Psoas muscle (tissue), 8 donors: ENCODE data around the gene CRKL. TPM values are rescaled to one million over a fixed set of nuclear protein-coding genes. Genes with fewer than 3 reads are reported as not detected.

Source experiments
- ATAC-seq, 4 donors: fragments of 200-7000 bp; cut with Tn5 transposase; one replicate each; pipeline ENCODE4 v1.9.1; 2020; ENCODE audit warnings: moderate library complexity in 3 of 4, mild to moderate bottlenecking in 2 of 4
- DNase-seq, 2 donors: peaks; one replicate each; pipeline ENCODE4 v3.0.0-alpha.2; 2020
- H3K27ac ChIP-seq: fragments of 200-600 bp; one replicate; pipeline ENCODE4 v1.8.0; 2022
- H3K27me3 ChIP-seq, 3 donors: fragments of 200-600 bp in 1 of 3; one replicate each; pipeline versions ENCODE4 v1.6.1 to v1.8.0; 2013 to 2022; ENCODE audit warnings: low read length in 2 of 3, mild to moderate bottlenecking in 2 of 3, moderate library complexity in 1 of 3; ENCODE audit not compliant: insufficient read depth in 3 of 3
- H3K36me3 ChIP-seq, 2 donors: fragments of 200-600 bp in 1 of 2; one replicate each; pipeline versions ENCODE4 v1.6.1 to v1.8.0; 2013 to 2022; ENCODE audit warnings: low read depth in 1 of 2, mild to moderate bottlenecking in 1 of 2, moderate library complexity in 1 of 2; ENCODE audit not compliant: insufficient read depth in 1 of 2
- H3K4me1 ChIP-seq: fragments of 200-600 bp; one replicate; pipeline ENCODE4 v1.8.0; 2022
- H3K4me3 ChIP-seq: fragments of 200-600 bp; one replicate; pipeline ENCODE4 v1.8.0; 2022; ENCODE audit warnings: mild to moderate bottlenecking
- H3K9me3 ChIP-seq: fragments of 200-600 bp; one replicate; pipeline ENCODE4 v1.8.0; 2022
- CTCF ChIP-seq: fragments of 200-600 bp; IDR thresholded peaks from one replicate; pipeline ENCODE4 v1.8.0; 2022; ENCODE audit warnings: antibody characterized with exemption
- WGBS, 3 donors: extraction: QIAGEN DNeasy Blood & Tissue Kit; methylation state at CpG; one replicate each; pipeline versions ENCODE4 v1.1.6 to v1.1.7; 2013; 5-methylcytosine and 5-hydroxymethylcytosine counted together
- intact Hi-C, 2 donors: fragments of 100-400 bp; cut with DNase I; formaldehyde crosslinking; loops; one replicate each; pipeline versions ENCODE4 v1.11.0 to v1.14.2; 2022
- long read RNA-seq, 2 donors: library from polyadenylated mRNA; unstranded; transcript quantifications; one replicate each; pipeline ENCODE4 v2.0.0, GENCODE V29; 2021
- polyA plus RNA-seq, 3 donors: library from polyadenylated mRNA; stranded (reverse); fragments of 200-250 nt; gene quantifications; one replicate each; pipeline ENCODE4 v1.2.3, GENCODE V29; 2013
- total RNA-seq, 4 donors: library from RNA; stranded (reverse); fragmentation: NEBNext Ultra II Directional in 2 of 4; extraction: Animal tissue kit (Norgen Biotek cat#: 25700) in 2 of 4; gene quantifications; one replicate each; pipeline versions ENCODE4 v1.2.1 to v1.2.4, GENCODE V29; 2021 to 2023
- donor health status: healthy with polysubstance abuse.
- donor health status: DM: no; HTN: no; CAD: no; lungs with moderate emphysema.
- donor health status: Bipolar disorder and iron deficiency.
- donor health status: healthy.
- donor health status: DM: yes; HTN: yes; CAD: no.
- donor health status: DM: no; HTN: no; CAD: no.
- donor health status: DM: no; HTN: no; CAD: no.
- donor health status: DM: yes; HTN: yes; CAD: no.

Gene CRKL, protein sequence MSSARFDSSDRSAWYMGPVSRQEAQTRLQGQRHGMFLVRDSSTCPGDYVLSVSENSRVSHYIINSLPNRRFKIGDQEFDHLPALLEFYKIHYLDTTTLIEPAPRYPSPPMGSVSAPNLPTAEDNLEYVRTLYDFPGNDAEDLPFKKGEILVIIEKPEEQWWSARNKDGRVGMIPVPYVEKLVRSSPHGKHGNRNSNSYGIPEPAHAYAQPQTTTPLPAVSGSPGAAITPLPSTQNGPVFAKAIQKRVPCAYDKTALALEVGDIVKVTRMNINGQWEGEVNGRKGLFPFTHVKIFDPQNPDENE
- 10 to 100 TPM; 66.0 to 81.0 (median 73.4) TPM for total RNA-seq
- polyA plus RNA-seq = 10 to 100 TPM; 29.7 to 94.7 (median 49.8) TPM
- long read RNA-seq, donor 1, full-length matches to known transcripts = 30 of 48 reads
- long read RNA-seq, donor 1, partial matches to known transcripts = 15 of 48 reads
- long read RNA-seq, donor 1, other reads (novel, unspliced or antisense) = 3 of 48 reads
- long read RNA-seq, donor 2, full-length matches to known transcripts = 60 of 88 reads
- long read RNA-seq, donor 2, partial matches to known transcripts = 10 of 88 reads
- long read RNA-seq, donor 2, other reads (novel, unspliced or antisense) = 18 of 88 reads

DNA sequence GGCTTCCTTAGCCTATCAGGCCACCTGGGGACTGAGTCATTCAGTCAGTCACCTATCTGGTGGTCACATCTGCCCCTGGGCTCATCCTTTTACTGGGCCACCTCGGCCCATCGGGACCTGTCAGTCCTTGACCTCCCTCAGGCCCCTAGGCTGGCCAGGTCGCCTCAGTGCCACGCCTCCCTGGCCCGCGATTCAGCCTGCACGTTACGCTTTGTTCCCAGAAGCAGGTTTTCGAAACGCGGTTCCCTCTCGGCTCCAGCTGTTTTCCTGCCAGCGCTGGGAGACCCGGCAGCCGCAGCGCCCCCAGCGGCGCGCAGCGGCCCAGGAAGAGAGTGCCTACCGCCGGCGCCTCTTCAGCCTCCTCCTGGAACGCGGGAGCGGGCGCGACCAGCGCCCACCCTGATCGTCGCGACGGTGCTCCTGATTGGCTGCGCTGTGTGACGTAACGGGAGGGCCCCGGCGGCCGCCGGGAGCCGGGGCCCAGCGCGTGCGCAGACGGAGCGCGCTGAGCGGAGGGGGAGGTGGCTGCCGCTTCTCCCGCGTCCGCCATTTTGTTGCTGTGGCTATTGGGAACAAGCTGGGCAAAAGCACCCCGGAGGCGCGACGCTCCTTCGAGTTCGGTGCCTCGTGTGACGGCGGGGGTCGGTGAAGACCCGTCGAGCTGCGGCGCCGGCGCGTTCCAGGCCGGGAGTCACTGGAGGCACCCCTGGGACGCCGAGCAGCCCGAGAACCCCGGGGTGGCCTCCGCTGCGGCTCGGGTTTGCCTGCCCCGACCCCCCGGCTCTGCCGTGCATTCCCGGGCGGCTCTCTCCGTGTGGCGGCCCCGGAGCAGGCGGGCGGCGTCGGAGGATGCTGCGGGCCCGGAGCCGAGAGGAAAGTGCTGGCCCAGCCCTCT lies at the start of gene CRKL:
Gene CRKL, plus strand, starts transcription at position 492 of the 895 bp plus-strand sequence. CDS start 528 bp downstream, outside the sequence.
- H3K9me3 ChIP-seq = no peaks in the 10 kb centered on the region
- DNase-seq (peak; percentile 97 to 99), ATAC-seq (peak; percentile 97 to 99 (median 98))
- peaks cover 23% of the 10 kb centered on the region for H3K4me1 ChIP-seq
- H3K4me3 ChIP-seq = peak within 1 kb of the TSS; percentile 100
- WGBS, 3 donors = 0% methylated on average over 67 to 92 of the region's 92 CpGs
- intact Hi-C loops = loop anchor here in 1 of 2 donors (5.0 kb wide), 1 partner anchor 35 kb away; no protein-coding TSS in a partner anchor
- H3K27ac ChIP-seq = peak within 1 kb of the TSS; percentile 99
- H3K36me3 ChIP-seq = no peaks in the 10 kb centered on the region
- no peaks in the 10 kb centered on the region for H3K27me3 ChIP-seq
- TF ChIP-seq CTCF = peak; percentile 88

GRCh38 chr22:20868025-20868962 lies 48.9 kb upstream of the CRKL start:
- H3K36me3 ChIP-seq = peaks cover 0 to 49% of the 10 kb centered on the region in 2 donors
- ATAC-seq (no peak), DNase-seq (no peak)
- no peak overlapping the region for H3K4me3 ChIP-seq
- H3K9me3 ChIP-seq = no peaks in the 10 kb centered on the region
- no peak for TF ChIP-seq CTCF
- H3K27me3 ChIP-seq = no peaks in the 10 kb centered on the region
- intact Hi-C loops = loop anchor here in 1 of 2 donors (10.0 kb wide), 1 partner anchor 77 kb away; no protein-coding TSS in a partner anchor
- 74 to 77% (median 74%) methylated on average over 7 of the region's 7 CpGs for WGBS, 3 donors
- peaks cover 6% of the 10 kb centered on the region for H3K4me1 ChIP-seq
- peak overlapping the region; percentile 67 for H3K27ac ChIP-seq

GRCh38 chr22:20869234-20869633 lies 48.0 kb upstream of the CRKL start:
- ATAC-seq (no peak), DNase-seq (no peak)
- H3K27me3 ChIP-seq = no peaks in the 10 kb centered on the region
- WGBS, 3 donors = 93 to 98% (median 97%) methylated on average over 2 of the region's 2 CpGs
- H3K4me3 ChIP-seq = no peak overlapping the region
- peaks cover 6% of the 10 kb centered on the region for H3K4me1 ChIP-seq
- H3K9me3 ChIP-seq = no peaks in the 10 kb centered on the region
- intact Hi-C loops = loop anchor here in 1 of 2 donors (10.0 kb wide), 1 partner anchor 76 kb away; no protein-coding TSS in a partner anchor
- H3K27ac ChIP-seq = no peak overlapping the region
- peaks cover 0 to 47% of the 10 kb centered on the region in 2 donors for H3K36me3 ChIP-seq
- no peak for TF ChIP-seq CTCF

GRCh38 chr22:20873214-20873613 lies 44.0 kb upstream of the CRKL start:
- TF ChIP-seq CTCF = no peak
- DNase-seq (no peak), ATAC-seq (no peak)
- Histone ChIP-seq H3K4me1 (no peaks in the 10 kb centered on the region), H3K27me3 (no peaks in the 10 kb centered on the region), H3K4me3 (no peak overlapping the region), H3K36me3 (peaks cover 5 to 67% of the 10 kb centered on the region in 2 donors), H3K27ac (no peak overlapping the region), H3K9me3 (no peaks in the 10 kb centered on the region)
- intact Hi-C loops = no loop called here
- WGBS, 3 donors = 96 to 99% (median 97%) methylated on average over 3 of the region's 3 CpGs
